A204.1 (cell line): ENCODE measurements around the gene PILRB.
"Not testable (repeated sequence)": the region's sequence is repeated elsewhere in the genome, so short reads cannot be mapped to it uniquely, and the experiment has no call there.

ENCODE experiments used
- FAIRE-seq: peaks from 2 replicates; lab custom pipeline; 2012; peaks lifted over from hg19 to GRCh38; lab: Jason Lieb, UNC

The PILRB gene

DNA sequence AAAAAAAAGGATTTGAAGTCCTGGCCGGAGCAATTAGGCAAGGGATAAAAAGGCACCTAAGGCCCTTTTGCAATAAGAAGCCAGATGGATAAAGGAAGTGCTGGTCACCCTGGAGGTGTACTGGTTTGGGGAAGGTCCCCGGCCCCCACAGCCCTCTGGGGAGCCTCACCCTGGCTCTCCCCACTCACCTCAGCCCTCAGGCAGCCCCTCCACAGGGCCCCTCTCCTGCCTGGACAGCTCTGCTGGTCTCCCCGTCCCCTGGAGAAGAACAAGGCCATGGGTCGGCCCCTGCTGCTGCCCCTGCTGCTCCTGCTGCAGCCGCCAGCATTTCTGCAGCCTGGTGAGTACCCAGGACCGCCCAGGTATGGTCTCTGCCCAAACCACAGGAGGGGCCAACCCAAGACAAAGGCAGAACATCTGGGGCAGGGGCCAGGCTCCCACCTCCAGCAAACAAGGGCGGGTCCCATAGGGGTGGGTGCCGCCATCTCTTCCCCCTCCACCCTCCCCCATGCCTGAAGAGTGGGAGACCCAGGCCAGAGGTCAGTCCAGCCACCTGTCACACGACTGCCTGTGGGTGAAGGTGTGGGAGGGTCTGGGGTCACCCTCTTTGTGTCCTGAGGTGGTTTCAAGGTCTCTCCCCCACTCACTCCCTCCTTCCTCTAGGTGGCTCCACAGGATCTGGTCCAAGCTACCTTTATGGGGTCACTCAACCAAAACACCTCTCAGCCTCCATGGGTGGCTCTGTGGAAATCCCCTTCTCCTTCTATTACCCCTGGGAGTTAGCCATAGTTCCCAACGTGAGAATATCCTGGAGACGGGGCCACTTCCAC is at the start of gene PILRB:
Gene PILRB, plus strand, starts transcription at position 91 of the 830 bp plus-strand sequence. Its CDS starts 186 bp downstream, at position 277.
- FAIRE-seq = no peak

DNA sequence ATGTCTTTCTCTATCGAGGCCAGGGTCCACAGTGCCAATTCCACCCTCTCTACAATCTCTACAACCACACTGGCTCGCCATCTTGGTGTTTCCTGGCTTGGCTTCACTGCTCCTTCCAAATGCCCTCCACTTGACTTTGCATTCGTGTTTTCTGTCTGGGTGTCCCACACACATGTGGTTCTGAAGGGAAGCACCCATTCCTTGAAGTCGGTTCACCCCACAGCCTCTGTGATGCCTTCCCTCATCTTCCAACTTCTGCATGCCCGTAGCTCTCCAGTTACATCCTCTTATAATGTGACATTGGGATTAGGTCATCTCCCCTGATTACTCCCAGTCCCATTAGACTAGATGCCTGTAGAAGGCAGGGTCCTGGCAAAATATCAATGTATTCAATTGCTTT is 39.6 kb upstream of the PILRB start:
- FAIRE-seq = not testable (repeated sequence)

DNA sequence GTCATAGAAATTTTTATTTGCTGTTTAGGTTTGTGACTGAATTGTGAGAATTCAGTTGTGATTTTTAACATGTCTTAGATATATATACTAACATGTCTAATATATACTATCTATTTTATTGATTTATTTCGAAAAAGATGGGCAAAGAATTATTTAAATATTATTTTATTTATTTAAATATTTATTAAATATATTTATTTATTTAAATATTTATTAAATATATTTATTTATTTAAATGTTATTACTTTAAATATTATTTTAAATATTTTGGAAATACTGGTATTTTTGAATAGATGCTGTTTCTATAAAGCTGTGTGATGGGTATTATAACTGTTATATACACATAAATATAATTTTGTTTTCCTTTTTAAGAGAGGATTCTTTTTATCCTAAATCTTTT is 36.3 kb upstream of the PILRB start:
- peak; percentile 95 for FAIRE-seq

DNA sequence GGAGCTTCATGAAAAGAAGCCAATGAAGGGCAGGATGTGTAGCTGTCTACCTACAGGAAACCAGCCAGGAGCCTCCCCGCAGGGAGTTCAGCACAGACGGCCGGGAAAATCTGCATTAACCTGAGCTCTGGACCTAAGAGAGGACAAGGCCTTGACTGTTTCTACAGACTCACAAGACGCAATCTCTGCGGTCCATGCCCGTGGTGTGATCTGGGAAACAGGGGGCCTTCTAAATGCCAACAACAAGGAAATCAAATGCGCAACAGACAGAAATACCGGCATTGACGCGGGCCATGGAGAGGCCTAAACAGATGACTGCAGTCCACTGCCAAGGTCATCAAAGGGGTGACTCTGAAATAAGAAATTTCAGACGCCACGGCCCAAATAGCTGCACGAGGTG is 33.7 kb upstream of the PILRB start:
- not testable (repeated sequence) for FAIRE-seq

DNA sequence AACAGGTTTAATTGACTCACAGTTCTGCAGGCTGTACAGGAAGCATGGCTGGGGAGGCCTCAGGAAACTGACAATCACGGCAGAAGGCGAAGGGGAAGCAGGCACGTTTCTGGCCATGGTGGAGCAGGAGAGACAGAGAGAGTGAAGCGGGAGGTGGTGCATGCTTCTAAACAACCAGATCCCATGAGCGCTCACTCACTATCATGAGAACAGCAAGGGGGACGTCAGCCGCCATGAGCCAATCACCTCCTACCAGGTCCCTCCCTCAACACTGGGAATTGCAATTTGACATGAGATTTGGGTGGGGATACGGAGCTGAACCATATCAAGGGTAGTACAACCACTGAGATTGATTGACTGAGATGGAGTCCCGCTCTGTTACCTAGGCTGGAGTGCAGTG is 32.2 kb upstream of the PILRB start:
- FAIRE-seq = not testable (repeated sequence)

DNA sequence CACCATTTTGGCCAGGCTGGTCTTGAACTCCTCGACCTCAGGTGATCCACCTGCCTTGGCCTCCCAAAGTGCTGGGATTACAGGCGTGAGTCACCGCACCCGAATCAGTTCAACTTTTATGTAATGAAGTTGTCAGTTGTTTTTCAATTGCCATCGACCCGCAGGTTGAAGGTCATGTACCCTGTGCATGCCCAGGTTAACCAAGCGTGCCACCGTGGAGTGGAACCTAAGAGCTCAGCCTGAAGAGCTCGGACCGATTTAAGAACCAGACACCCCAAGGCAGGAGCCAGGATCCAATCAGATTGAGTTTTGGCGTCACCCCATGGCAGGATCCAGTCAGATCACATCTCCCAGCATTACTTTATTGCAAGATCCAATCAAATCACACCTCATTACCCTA is 31.0 kb upstream of the PILRB start:
- FAIRE-seq = not testable (repeated sequence)

DNA sequence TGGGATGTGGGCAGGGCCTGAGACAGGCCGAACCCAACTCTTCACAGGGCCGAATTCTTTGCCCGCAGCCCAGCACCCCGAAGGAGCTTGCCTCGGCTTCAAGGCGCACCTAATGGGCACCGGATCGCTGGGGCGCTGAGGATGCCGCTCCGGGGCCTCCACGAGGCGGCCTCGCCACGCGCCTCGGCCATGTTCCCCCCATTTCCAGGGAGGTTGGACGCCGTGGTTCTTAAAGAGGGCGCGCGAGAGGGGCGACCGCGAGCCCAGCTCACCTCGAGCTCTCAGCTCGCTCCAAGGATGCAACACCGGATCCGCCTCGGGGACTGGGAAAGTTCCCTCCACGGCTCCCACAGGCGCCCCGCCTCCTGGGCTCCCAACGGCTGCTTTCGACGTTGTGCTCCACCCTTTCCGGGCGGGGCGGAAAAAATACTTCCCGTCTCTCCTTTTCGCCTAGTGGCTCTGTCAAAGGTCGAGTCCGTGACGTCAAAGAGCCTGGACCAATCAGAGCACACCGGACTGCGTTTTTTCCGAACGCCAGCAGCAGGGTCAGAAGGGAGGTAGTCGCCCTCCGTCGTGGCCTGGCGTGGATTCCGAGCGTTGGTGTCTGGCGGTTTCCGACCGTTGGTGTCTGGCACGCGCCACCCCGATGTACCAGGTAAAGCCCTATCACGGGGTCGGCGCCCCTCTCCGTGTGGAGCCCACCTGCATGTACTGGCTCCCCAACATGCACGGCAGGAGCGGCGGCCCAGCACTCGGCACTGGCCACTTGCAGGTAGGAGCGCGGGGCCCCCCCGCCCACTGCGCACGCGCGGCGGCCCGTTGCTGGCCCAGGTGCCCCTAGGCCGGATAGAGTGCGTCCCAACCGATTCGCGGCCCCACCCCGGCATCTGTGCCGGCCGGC is 22.1 kb upstream of the PILRB start:
- peak; percentile 96 for FAIRE-seq

DNA sequence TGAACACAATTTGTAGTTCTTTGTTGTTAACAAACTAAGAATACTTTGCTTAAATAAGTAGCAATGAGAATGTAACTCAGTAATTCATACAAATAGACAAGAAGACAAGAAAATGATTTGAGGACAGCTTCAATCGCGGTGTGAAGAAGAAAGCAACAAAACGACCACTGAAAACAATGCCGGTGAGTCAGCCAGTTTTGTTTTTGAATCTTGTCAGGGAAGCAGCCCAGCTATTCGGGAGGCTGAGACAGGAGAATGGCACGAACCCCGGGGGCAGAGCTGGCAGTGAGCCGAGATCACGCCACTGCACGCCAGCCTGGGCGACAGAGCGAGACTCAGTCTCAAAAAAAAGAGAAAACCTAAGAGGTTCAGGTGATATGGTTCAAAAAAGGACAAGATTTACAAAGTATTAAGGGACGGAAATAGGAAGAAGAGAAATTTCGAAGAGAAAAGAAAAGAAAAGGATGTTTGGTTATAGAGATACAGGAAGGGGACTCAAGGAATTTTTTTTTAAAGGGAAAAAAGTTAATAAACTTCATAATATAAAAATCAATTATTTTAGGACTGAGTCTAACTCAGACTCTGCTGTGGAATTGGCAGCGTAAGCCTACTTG is 19.7 kb upstream of the PILRB start:
- FAIRE-seq = not testable (repeated sequence)

DNA sequence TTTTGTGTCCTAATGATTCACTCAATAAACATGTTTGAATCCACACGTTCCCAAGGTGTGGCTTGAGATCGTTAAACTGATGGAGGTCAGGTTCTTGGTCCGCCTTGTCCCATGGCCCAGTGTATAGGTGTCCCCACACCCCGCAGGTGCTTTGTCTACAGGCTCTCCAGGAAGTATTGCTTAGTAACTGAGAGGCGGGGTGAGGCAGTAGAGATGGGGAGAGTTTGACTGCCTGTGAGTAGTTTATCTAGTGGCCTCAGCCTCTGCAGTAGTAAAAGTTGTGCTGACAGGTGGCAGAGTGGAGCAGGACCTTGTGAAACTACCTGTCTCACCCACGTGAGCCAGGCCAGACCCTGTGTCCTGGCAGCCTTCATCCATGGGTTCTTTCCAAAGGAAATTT is 16.6 kb upstream of the PILRB start:
- not testable (repeated sequence) for FAIRE-seq

DNA sequence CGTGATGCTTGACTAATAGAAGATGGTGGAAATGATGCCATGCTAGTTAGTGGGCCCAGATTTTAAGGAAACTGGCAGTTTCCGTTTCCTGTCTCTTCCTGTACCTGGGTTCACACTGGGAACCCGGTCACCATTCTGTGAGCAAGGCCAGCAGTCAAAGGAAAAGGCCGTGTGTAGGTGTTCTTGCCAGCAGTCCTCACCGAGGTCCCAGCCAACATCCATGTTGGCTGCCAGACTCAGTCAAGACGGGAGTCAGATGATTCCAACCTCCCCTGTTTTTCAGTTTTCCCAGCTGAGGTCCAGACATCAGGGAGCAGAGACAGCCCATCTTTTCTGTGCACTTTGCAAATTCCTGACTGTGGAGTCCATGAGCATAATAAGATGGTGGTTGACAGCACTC is 15.2 kb upstream of the PILRB start:
- FAIRE-seq = no peak

DNA sequence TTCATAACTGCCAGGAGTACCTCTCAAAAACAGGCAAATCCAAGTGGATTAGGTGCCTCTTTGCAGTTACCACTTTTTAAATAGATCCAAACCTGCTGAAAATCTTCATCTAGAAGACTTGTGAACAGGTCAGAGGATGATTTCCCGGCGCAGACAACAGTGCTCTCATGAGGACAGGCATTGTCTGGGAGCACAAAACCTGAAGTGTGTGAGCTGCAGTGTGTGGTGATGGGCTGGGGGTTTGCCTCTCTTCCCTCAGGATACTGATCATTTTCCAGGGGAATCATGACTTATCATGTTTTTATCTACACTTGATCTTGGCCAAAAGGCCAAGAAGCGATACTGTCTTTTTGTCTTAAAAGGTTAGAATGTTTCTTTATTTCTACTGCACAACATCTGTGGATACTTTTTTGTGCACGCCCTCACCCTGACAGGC is 13.8 kb upstream of the PILRB start:
- FAIRE-seq = not testable (repeated sequence)

DNA sequence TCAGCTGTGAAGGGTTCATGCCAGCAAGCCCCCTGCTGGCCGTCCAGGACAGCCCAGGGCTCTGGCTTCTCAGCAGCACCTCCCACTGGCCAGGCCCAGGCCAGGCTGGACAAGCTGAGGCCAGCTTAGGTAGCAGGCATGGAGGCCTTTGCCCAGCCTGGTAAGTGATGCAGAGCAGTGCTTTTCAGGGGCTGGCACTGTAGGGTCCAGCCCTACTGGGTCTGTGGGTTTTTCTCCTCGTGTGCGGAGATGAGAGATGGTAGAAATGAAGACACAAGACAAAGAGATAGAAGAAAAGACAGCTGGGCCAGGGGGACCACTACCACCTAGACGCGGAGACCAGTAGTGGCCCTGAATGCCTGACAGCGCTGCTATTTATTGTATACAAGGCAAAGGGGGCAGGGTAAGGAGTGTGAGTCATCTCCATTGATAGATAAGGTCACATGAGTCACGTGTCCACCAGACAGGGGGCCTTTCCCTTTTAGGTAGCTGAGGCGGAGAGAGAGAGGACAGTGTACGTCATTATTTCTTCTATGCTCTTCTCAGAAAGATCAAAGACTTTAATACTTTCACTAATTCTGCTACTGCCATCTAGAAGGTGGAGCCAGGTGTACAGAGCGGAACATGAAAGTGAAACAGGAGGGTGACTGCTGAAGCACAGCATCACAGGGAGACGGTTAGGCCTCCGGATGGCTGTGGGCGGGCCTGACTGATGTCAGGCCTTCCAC is 13.2 kb upstream of the PILRB start:
- FAIRE-seq = not testable (repeated sequence)

DNA sequence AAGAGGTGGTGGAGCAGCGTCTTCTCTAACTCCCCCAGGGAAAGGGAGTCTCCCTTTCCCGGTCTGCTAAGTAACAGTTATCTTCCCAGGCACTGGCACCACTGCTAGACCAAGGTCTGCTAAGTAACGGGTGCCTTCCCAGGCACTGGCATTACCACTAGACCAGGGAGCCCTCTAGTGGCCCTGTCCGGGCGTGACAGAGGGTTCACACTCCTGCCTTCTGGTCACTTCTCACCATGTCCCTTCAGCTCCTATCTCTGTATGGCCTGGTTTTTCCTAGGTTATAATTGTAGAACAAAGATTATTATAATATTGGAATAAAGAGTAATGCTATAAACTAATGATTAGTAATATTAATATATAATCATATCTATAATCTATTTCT is 12.6 kb upstream of the PILRB start:
- peak; percentile 85 for FAIRE-seq

DNA sequence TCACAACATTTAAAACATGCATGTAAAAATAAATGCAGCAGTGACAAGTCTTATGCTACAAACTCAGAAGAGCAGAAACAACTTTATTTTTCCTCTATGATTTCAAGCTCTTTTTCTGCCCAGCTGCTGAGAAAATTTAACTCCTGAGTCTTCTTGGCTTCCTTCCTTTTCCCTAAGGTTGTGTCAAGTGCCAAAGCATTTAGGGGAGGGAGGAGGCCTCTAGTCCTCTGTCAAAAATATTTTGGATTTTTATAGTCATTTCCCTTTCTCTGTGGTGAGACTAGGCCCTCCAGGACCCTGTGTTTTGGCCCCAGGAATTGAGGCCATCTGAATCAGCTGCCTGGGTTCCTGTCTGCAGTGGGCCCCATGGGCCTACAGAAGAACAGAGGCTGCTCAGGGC is 11.0 kb upstream of the PILRB start:
- no peak for FAIRE-seq

DNA sequence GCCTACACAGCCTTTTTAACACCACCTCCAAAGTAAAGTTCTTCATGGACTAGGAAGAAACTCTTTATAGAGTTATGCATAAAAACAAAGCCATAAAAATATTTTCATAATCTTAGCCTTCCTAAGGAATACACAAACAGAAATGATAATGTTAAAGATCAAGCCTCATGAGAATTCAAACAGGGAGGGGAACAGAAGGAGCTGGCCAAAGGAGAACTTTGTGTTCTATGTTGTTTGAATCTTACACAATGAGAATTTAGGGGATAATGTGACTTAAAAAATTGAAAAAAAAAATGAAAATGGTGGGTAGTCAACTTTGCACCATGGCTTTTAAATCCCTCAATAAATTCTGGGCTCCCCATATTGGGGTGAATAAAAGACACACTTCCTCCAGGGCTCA is 9.1 kb upstream of the PILRB start:
- FAIRE-seq = no peak

DNA sequence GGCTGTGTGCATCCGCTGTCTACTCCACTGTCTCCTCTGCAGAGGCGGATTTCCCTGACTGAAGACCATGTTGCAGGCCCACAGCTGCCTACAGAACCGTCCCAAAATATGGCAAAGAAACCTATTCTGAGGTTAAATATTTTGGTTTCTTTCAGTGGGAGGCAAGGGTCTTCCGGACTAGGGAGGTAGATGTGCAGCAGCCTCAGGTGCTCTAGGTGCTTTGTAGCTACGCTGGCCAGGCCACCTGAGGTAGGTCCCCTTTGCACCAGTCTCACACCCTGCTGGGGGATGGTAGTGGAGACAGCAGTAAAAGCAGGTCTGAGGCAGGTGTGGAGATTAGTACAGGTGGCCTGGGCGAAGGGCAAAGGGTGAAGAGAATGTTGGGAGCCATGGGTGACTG is 8.2 kb upstream of the PILRB start:
- FAIRE-seq = no peak

DNA sequence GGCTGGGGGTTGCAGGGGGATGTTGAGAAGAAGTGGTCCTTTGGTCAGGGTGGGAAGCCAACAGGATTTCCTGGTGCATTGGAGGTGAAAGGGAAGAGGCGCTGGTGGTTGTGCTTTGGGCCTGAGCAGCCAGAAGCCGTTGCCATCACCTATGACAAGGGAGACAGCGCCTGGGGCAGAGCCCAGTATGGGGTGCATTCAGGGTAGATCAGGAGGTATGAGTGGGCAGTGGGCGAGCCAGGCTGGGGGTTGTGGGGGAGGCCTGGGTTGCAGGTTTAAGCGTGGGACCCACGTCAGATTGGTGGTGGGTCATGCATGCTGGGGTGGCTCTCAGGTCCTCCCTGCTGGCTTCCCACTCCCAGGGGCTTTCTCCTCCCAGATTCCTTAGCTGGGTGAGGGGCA is 6.3 kb upstream of the PILRB start:
- FAIRE-seq = no peak

DNA sequence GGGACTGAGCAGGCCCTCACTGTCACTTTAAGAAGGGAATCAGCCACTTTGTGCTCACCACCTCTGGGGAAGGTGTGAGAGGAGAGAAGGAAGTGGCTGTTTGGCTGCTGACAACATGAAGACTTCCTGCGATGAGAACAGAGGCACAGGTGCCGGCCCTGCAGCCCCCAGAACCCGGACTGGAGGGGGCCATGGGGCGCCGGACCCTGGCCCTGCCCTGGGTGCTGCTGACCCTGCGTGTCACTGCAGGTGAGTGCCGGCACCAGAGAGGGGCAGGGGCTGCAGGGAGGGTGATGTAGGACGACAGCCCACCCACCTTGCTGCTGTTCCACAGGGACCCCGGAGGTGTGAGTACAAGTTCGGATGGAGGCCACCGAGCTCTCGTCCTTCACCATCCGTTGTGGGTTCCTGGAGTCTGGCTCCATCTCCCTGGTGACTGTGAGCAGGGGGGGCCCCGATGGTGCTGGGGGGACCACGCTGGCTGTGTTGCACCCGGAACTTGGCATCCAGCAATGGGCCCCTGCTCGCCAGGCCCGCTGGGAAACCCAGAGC is 5.6 kb upstream of the PILRB start:
- not testable (repeated sequence) for FAIRE-seq

DNA sequence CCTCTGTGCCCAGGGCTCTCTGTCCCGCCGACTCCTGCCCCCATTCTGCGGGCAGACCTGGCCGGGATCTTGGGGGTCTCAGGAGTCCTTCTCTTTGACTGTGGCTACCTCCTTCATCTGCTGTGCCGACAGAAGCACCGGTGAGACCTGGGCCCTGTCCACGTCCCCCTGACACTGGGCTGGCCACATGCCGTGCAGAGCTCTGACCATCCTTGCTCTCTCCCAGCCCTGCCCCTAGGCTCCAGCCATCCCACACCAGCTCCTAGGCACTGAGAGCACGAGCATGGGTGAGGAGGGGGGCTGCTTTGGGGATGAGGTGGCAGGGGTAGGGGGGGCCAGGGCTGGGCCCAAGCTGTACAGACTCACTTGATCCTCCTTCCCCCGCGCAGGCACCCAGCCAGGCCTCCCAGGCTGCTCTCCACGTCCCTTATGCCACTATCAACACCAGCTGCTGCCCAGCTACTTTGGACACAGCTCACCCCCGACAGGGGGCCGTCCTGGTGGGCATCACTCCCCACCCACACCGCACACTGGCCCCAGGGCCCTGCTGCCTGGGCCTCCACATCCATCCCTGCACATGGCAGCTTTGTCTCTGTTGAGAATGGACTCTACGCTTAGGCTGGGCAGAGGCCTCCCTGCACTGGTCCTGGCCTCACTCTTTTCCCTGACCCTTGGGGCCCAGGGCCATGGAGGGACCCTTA is 4.8 kb upstream of the PILRB start:
- no peak for FAIRE-seq

DNA sequence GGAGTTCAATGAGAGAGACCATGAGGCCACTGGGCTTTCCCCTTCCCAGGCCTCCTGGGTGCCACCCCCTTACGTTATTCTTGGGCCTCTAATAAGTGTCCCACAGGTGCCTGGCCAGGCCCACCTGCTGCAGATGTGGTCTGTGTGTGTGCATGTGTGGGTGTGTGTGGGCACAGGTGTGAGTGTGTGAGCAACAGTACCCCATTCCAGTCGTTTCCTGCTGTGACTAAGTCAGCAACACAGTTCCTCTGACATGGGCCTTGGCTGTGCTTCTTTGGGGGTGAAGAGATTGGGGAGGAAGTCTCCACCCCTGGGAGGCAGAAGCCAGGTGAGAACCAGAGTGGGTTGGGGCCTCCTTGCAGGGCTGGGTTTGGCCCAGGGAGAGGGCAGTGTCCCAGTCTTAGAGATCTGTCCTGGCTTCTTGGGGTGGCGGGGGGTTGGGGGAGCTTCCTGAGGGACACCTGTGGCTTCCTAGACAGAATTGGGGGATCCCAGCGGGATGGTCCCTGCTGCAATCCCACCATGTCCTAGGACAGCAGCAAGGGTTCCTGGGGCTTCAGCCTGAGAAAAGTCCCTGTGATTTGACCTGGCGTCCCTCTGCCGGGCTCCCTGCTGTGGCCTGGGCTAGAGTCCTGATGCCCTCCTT is 4.1 kb upstream of the PILRB start:
- no peak for FAIRE-seq
